ENCODE results near the gene VSX2.
"Not testable (repeated sequence)": the region's sequence is repeated elsewhere in the genome, so short reads cannot be mapped to it uniquely, and the experiment has no call there.

The VSX2 gene

GRCh38 chr14:74265301-74265965 lies 26.2 kb downstream of the VSX2 start:
- H3K27me3 ChIP-seq: no peaks in the 10 kb centered on the region
- TF ChIP-seq CTCF (IDR thresholded peaks at IDR 0.05; ENCODE audit: low read depth, low read length): no peak
- H3K9me3 ChIP-seq: no peaks in the 10 kb centered on the region
- H3K36me3 ChIP-seq: no peaks in the 10 kb centered on the region
- DNase-seq: no peak
- H3K4me1 ChIP-seq: no peaks in the 10 kb centered on the region
- no peak overlapping the region for H3K4me3 ChIP-seq (ENCODE audit: low read depth, low read length)

DNA sequence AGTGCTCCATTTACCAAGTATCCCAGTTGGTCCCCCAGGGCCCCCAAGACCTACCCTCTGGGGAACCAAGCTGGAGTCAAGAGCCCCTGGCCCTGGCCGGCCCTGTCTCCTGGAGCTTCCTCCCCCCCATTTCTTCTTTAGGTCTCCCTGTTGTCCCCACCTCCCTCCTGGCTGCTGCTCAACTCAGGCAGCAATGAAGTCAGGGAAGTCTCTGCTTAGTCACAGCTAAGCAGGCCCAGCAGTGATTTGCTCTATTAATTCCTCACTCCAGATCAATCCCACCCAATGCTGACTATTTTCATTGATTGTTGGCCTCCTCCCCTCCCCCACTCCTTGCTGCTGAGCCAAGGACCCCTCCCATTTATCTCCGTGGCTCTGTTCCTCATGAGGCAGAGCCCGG lies 28.3 kb downstream of the VSX2 start:
- Histone ChIP-seq H3K4me3 (ENCODE audit: low read depth, low read length) (no peak overlapping the region), H3K4me1 (no peaks in the 10 kb centered on the region), H3K27me3 (no peaks in the 10 kb centered on the region), H3K36me3 (no peaks in the 10 kb centered on the region), H3K9me3 (no peaks in the 10 kb centered on the region)
- TF ChIP-seq CTCF (IDR thresholded peaks at IDR 0.05; ENCODE audit: low read depth, low read length): no peak
- DNase-seq: no peak

GRCh38 chr14:74270382-74271177 lies 31.3 kb downstream of the VSX2 start:
- DNase-seq; H3K27me3 ChIP-seq; H3K4me1 ChIP-seq; H3K4me3 ChIP-seq (ENCODE audit: low read depth, low read length); H3K36me3 ChIP-seq; H3K9me3 ChIP-seq: not testable (repeated sequence)

DNA sequence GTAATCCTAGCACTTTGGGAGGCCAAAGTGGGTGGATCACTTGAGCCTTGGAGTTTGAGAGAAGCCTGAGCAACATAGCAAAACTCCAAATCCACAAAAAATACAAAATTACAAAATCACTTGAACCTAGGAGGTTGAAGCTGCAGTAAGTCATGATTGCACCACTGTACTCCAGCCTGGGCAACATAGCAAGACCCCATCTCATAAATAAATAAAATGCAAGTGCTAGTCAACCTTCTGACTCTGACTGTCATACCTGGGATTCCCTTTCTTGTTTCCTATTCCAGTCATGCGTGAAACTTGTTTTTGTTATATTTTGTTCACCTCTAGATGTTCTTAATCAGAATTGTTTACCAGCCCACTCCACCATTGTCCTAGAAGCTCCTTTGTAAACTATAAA lies 32.1 kb downstream of the VSX2 start:
- TF ChIP-seq CTCF (IDR thresholded peaks at IDR 0.05; ENCODE audit: low read depth, low read length): no peak
- no peak overlapping the region for H3K4me3 ChIP-seq (ENCODE audit: low read depth, low read length)

GRCh38 chr14:74275241-74275841 lies 36.1 kb downstream of the VSX2 start:
- Histone ChIP-seq H3K27me3 (no peaks in the 10 kb centered on the region), H3K9me3 (no peaks in the 10 kb centered on the region), H3K36me3 (no peaks in the 10 kb centered on the region), H3K4me1 (no peaks in the 10 kb centered on the region), H3K4me3 (ENCODE audit: low read depth, low read length) (no peak overlapping the region)
- TF ChIP-seq CTCF (IDR thresholded peaks at IDR 0.05; ENCODE audit: low read depth, low read length): no peak
- DNase-seq: peak; percentile 38

More for the DNA sequence above, 32.1 kb downstream of the VSX2 start:
- H3K36me3 ChIP-seq: no peaks in the 10 kb centered on the region
- no peaks in the 10 kb centered on the region for H3K9me3 ChIP-seq
- DNase-seq: no peak
- H3K27me3 ChIP-seq: no peaks in the 10 kb centered on the region
- H3K4me1 ChIP-seq: no peaks in the 10 kb centered on the region

- Histone ChIP-seq H3K4me1 (no peaks in the 10 kb centered on the region), H3K4me3 (ENCODE audit: low read depth, low read length) (no peak overlapping the region), H3K9me3 (no peaks in the 10 kb centered on the region), H3K36me3 (no peaks in the 10 kb centered on the region), H3K27me3 (no peaks in the 10 kb centered on the region)
- DNase-seq: no peak
- no peak for TF ChIP-seq CTCF (IDR thresholded peaks at IDR 0.05; ENCODE audit: low read depth, low read length)
Measured at GRCh38 chr14:74278080-74278479, 38.8 kb downstream of the VSX2 start.
